ENCODE results near the gene SCMH1.

DNA sequence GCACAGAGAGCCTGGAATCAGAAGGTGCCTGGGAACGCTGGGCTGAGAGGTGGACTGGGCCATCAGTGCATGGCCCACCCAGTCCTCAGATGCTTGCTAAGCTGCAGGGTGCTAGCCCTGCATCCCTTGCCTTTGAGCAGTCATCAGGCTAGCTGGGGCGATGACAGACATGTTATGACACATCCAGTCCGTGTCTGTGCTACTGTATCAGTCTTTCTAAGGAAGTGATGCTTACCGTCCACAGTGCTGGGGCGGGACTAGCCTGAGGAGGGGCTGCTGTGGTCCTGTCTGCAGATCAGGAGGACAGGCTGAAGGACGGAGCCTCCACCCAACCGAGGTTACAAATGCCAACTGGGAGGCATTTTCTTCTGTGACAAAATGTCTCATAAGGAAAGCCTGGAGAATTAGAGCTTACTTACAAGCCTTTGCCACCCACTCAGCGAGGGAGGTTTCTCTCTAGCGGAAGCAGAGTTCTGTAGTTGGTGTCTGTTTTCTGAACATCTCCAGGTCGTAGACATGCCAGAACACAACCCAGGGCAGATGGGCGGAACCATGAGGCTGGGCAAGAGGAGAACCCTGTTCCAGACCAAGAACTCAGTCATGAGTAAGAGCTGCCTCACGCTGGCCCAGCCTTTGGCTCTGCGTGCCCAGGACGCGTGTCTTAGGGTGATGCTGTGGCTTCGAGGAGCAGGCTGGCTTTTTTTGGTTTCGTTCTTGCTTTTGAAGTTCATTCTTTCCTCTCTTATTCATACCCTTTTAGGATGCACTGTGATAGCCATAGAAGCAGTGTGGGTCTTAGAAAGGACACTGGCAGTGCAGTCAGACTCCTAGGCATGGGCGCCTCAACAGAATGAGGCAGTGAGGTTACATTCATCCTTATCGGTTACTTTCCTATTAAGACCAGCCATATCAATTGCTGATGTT, 234.9 kb downstream of the SCMH1 start:
- TF ChIP-seq GATA3 (IDR thresholded peaks at IDR 0.05; ENCODE audit: low read depth, low read length) (no peak), GATA2 (IDR thresholded peaks at IDR 0.05; ENCODE audit: low read depth, low read length) (no peak)

All from SH-SY5Y (cell line).